Brain pericyte (primary cell): ENCODE results near the gene DAB2.

Experiments
- DNase-seq: peaks from one replicate; pipeline ENCODE4 v3.0.0-alpha.2; 2012; ENCODE audit warnings: low read depth, low spot score

DAB2 gene

GRCh38 chr5:39447968-39448367, 23.2 kb upstream of the DAB2 start:
- DNase-seq: no peak

- no peak for DNase-seq
Measured at GRCh38 chr5:39447059-39447458, 22.3 kb upstream of the DAB2 start.

- no peak for DNase-seq
Measured at GRCh38 chr5:39446231-39446630, 21.5 kb upstream of the DAB2 start.

- DNase-seq: no peak
Measured at GRCh38 chr5:39443911-39444310, 19.1 kb upstream of the DAB2 start.

GRCh38 chr5:39442991-39443390, 18.2 kb upstream of the DAB2 start:
- DNase-seq: no peak

- no peak for DNase-seq
Measured at GRCh38 chr5:39441838-39442237, 17.1 kb upstream of the DAB2 start.

GRCh38 chr5:39440958-39441624, 16.3 kb upstream of the DAB2 start:
- DNase-seq: no peak

- DNase-seq: no peak
Measured at GRCh38 chr5:39440192-39440957, 15.6 kb upstream of the DAB2 start.

- no peak for DNase-seq
Measured at GRCh38 chr5:39439582-39440162, 14.9 kb upstream of the DAB2 start.

GRCh38 chr5:39437467-39437866, 12.7 kb upstream of the DAB2 start:
- no peak for DNase-seq

- DNase-seq: no peak
Measured at GRCh38 chr5:39433848-39434247, 9.1 kb upstream of the DAB2 start.

- DNase-seq: no peak
Measured at GRCh38 chr5:39432696-39433530, 8.1 kb upstream of the DAB2 start.

- no peak for DNase-seq
Measured at GRCh38 chr5:39430461-39430860, 5.7 kb upstream of the DAB2 start.

GRCh38 chr5:39428640-39429039, 3.9 kb upstream of the DAB2 start:
- no peak for DNase-seq

- no peak for DNase-seq
Measured at GRCh38 chr5:39427633-39428032, 2.9 kb upstream of the DAB2 start.

GRCh38 chr5:39427229-39427628, 2.4 kb upstream of the DAB2 start:
- DNase-seq: no peak

GRCh38 chr5:39426746-39427105, 1.9 kb upstream of the DAB2 start:
- DNase-seq: no peak

- DNase-seq: no peak
Measured at GRCh38 chr5:39426051-39426745, 1.4 kb upstream of the DAB2 start.

GRCh38 chr5:39423331-39423751, 1.4 kb downstream of the DAB2 start:
- no peak for DNase-seq

GRCh38 chr5:39422728-39423285, 2.0 kb downstream of the DAB2 start:
- DNase-seq: no peak

- no peak for DNase-seq
Measured at GRCh38 chr5:39422036-39422606, 2.7 kb downstream of the DAB2 start.
